Measurements from ENCODE around the gene RIMS1. TPM values are rescaled to one million over a fixed set of nuclear protein-coding genes. Genes with fewer than 3 reads are reported as not detected.
A peak's percentile ranks its signal among the peaks of the same experiment; 100 is the strongest.

The RIMS1 gene
- total RNA-seq, 1 experiment from 2014 or later, result 0.57 TPM

GRCh38 chr6:72080260-72080941, 194.1 kb downstream of the RIMS1 start:
- no TSS peak for BruUV-seq (replicated peaks)
- H3K4me1 Mint-ChIP-seq (ENCODE audit: low read depth, unreplicated experiment), result no peaks in the 10 kb centered on the region
- H3K36me3 Mint-ChIP-seq (ENCODE audit: insufficient read depth, unreplicated experiment), result no peaks in the 10 kb centered on the region
- no peak for DNase-seq
- no peak overlapping the region for H3K27ac Mint-ChIP-seq (ENCODE audit: unreplicated experiment)
- H3K4me3 Mint-ChIP-seq (ENCODE audit: low read depth, unreplicated experiment), result no peak overlapping the region
- H3K9me3 Mint-ChIP-seq (ENCODE audit: low read depth, unreplicated experiment), result no peaks in the 10 kb centered on the region
- H3K27me3 Mint-ChIP-seq (ENCODE audit: unreplicated experiment), result no peaks in the 10 kb centered on the region
- intact Hi-C loops (cut with micrococcal nuclease; ENCODE audit: unreplicated experiment), result no loop called here
- CTCF ChIA-PET, result interaction anchor here (0.6 kb wide), 1 partner anchor 307 kb away, joined by 3 read pairs; no protein-coding TSS in a partner anchor
- TF ChIP-seq CTCF (IDR thresholded peaks at IDR 0.05; ENCODE audit: unreplicated experiment), result no peak

DNA sequence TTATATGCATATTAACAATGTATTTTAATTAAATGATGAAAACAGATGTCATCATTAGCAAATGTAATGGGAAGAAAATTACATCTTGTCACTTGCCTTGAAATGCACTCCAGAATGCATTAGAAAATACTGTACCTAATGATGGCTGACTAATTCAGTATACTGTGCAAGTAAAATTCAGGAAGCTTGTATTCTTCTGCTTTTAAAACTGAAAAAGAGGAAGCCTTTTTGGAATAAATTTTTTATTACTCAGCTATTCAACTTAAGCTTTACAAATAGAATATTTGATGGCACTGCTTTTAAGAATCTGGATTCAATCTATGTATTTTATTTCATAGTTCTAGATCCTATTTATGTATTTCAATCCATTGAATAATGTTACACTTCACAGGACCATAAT, 195.5 kb downstream of the RIMS1 start:
- no peak overlapping the region for H3K4me3 Mint-ChIP-seq (ENCODE audit: low read depth, unreplicated experiment)
- DNase-seq, result no peak
- no TSS peak for BruUV-seq (replicated peaks)
- H3K27me3 Mint-ChIP-seq (ENCODE audit: unreplicated experiment), result no peaks in the 10 kb centered on the region
- no peaks in the 10 kb centered on the region for H3K36me3 Mint-ChIP-seq (ENCODE audit: insufficient read depth, unreplicated experiment)
- intact Hi-C loops (cut with micrococcal nuclease; ENCODE audit: unreplicated experiment), result no loop called here
- no peaks in the 10 kb centered on the region for H3K4me1 Mint-ChIP-seq (ENCODE audit: low read depth, unreplicated experiment)
- H3K27ac Mint-ChIP-seq (ENCODE audit: unreplicated experiment), result no peak overlapping the region
- TF ChIP-seq CTCF (IDR thresholded peaks at IDR 0.05; ENCODE audit: unreplicated experiment), result no peak
- H3K9me3 Mint-ChIP-seq (ENCODE audit: low read depth, unreplicated experiment), result no peaks in the 10 kb centered on the region
- CTCF ChIA-PET, result interaction anchor here (1.0 kb wide), 1 partner anchor 554 kb away, joined by 3 read pairs; no protein-coding TSS in a partner anchor

- DNase-seq, result no peak
- intact Hi-C loops (cut with micrococcal nuclease; ENCODE audit: unreplicated experiment), result loop anchor here (1.0 to 2.0 kb wide), 2 partner anchors 229 to 551 kb away; no protein-coding TSS in a partner anchor
- BruUV-seq (replicated peaks), result no TSS peak
- CTCF ChIA-PET, result no interaction called here
- H3K9me3 Mint-ChIP-seq (ENCODE audit: low read depth, unreplicated experiment), result no peaks in the 10 kb centered on the region
- no peaks in the 10 kb centered on the region for H3K27me3 Mint-ChIP-seq (ENCODE audit: unreplicated experiment)
- no peaks in the 10 kb centered on the region for H3K36me3 Mint-ChIP-seq (ENCODE audit: insufficient read depth, unreplicated experiment)
- no peak for TF ChIP-seq CTCF (IDR thresholded peaks at IDR 0.05; ENCODE audit: unreplicated experiment)
- no peak overlapping the region for H3K27ac Mint-ChIP-seq (ENCODE audit: unreplicated experiment)
- H3K4me1 Mint-ChIP-seq (ENCODE audit: low read depth, unreplicated experiment), result no peaks in the 10 kb centered on the region
- no peak overlapping the region for H3K4me3 Mint-ChIP-seq (ENCODE audit: low read depth, unreplicated experiment)
Measured at GRCh38 chr6:72083976-72084375, 197.6 kb downstream of the RIMS1 start.

DNA sequence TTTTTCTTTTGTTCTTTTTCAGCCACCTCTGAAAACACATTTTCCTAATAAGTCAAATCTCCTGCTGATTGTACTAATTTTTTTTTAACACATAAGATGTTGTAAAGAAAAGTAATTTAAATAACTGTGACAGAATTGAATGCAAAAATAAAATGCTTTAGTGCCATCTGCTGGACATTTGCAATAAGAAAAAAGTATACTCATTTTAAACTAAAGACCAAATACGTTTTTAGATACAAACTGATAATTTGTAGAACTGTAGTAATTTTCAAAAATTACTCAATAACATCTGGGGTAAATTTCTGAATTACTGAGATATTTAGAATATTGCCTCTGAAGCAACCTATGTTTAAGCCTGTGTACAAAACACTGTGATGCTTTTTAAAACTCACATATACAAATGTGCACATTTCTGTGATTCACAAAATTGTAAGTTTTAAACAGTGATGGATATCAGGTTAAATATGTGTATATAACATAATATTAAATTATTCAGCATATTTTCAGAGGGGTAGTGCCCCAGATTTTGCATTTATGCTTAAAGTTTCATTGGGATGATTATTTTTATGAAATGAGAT, 198.7 kb downstream of the RIMS1 start:
- CTCF ChIA-PET, result no interaction called here
- H3K9me3 Mint-ChIP-seq (ENCODE audit: low read depth, unreplicated experiment), result no peaks in the 10 kb centered on the region
- no peak overlapping the region for H3K4me3 Mint-ChIP-seq (ENCODE audit: low read depth, unreplicated experiment)
- H3K27me3 Mint-ChIP-seq (ENCODE audit: unreplicated experiment), result no peaks in the 10 kb centered on the region
- no peaks in the 10 kb centered on the region for H3K36me3 Mint-ChIP-seq (ENCODE audit: insufficient read depth, unreplicated experiment)
- H3K4me1 Mint-ChIP-seq (ENCODE audit: low read depth, unreplicated experiment), result no peaks in the 10 kb centered on the region
- TF ChIP-seq CTCF (IDR thresholded peaks at IDR 0.05; ENCODE audit: unreplicated experiment), result peak; percentile 35
- intact Hi-C loops (cut with micrococcal nuclease; ENCODE audit: unreplicated experiment), result loop anchor here (1.0 to 2.0 kb wide), 3 partner anchors 230 to 552 kb away; no protein-coding TSS in a partner anchor
- H3K27ac Mint-ChIP-seq (ENCODE audit: unreplicated experiment), result no peak overlapping the region
- DNase-seq, result no peak
- no TSS peak for BruUV-seq (replicated peaks)
